Vagina (tissue), 2 donors: ENCODE data around the gene CYP4A22. TPM values are rescaled to one million over a fixed set of nuclear protein-coding genes. Genes with fewer than 3 reads are reported as not detected.
A peak's percentile ranks its signal among the peaks of the same experiment; 100 is the strongest.

ENCODE experiments used
- DNase-seq, 2 donors: peaks; one replicate each; pipeline ENCODE4 v3.0.0-alpha.2; 2017; ENCODE audit errors: extremely low spot score in 2 of 2
- H3K27ac ChIP-seq: fragments of 200-600 bp; sonication (generic); one replicate; pipeline ENCODE4 v1.5.1; 2019
- H3K27me3 ChIP-seq: fragments of 200-600 bp; sonication (generic); one replicate; pipeline ENCODE4 v1.5.1; 2019
- H3K36me3 ChIP-seq, 2 donors: fragments of 200-600 bp; sonication (generic); one replicate each; pipeline ENCODE4 v1.5.1; 2017 to 2019
- H3K4me1 ChIP-seq: fragments of 200-600 bp; sonication (generic); one replicate; pipeline ENCODE4 v1.5.1; 2019
- H3K4me3 ChIP-seq, 2 donors: fragments of 200-600 bp; sonication (generic); 1 replicate in 1 of 2; 2 replicates in 1 of 2; pipeline ENCODE4 v1.5.1; 2016 to 2019
- H3K9me3 ChIP-seq: fragments of 200-600 bp; sonication (generic); one replicate; pipeline ENCODE4 v1.5.1; 2019
- CTCF ChIP-seq, 3 experiments: fragments of 450-650 bp in 2 of 3; fragments of 200-600 bp in 1 of 3; sonication (generic) in 1 of 3; IDR thresholded peaks; one replicate each; pipeline ENCODE4 v1.5.1; 2017 to 2019; ENCODE audit warnings: antibody characterized with exemption in 3 of 3, mild to moderate bottlenecking in 2 of 3, moderate library complexity in 2 of 3
- POLR2A ChIP-seq, 2 donors: fragments of 450-650 bp; IDR thresholded peaks; one replicate each; pipeline ENCODE4 v1.6.1; 2017; ENCODE audit warnings: antibody characterized with exemption in 2 of 2, mild to moderate bottlenecking in 2 of 2, moderate library complexity in 2 of 2
- POLR2AphosphoS5 ChIP-seq, 2 donors: sonication (generic); formaldehyde crosslinking; IDR thresholded peaks; one replicate each; pipeline ENCODE4 v1.9.0; 2017; ENCODE audit warnings: antibody characterized with exemption in 2 of 2, mild to moderate bottlenecking in 2 of 2, low read depth in 1 of 2; ENCODE audit not compliant: insufficient read depth in 1 of 2
- intact Hi-C: fragments of 100-400 bp; cut with DNase I; formaldehyde crosslinking; loops from one replicate; pipeline ENCODE4 v1.15.1; 2023
- total RNA-seq: library from RNA; depleted of rRNA; stranded (reverse); fragments of >200 nt; gene quantifications from one replicate; pipeline ENCODE4 v1.2.3, GENCODE V29; 2016

Gene CYP4A22
- total RNA-seq, 1 donor from 2014 or later = not detected

- H3K27ac ChIP-seq = no peak overlapping the region
- TF ChIP-seq POLR2AphosphoS5 (IDR thresholded peaks at IDR 0.05; ENCODE audit: insufficient read depth in 1 of 2, low read depth in 1 of 2) = no peak
- H3K36me3 ChIP-seq = no peaks in the 10 kb centered on the region
- no peaks in the 10 kb centered on the region for H3K27me3 ChIP-seq
- H3K4me3 ChIP-seq = no peak overlapping the region
- H3K9me3 ChIP-seq = no peaks in the 10 kb centered on the region
- intact Hi-C loops = loop anchor here (10.0 kb wide), 2 partner anchors 237 to 537 kb away; no protein-coding TSS in a partner anchor
- DNase-seq = peak in 1 of 2 donors; percentile 78
- peaks cover 26% of the 10 kb centered on the region for H3K4me1 ChIP-seq
Measured at GRCh38 chr1:47187231-47187925, 50.1 kb downstream of the CYP4A22 start.

GRCh38 chr1:47187926-47188250, 50.6 kb downstream of the CYP4A22 start:
- Histone ChIP-seq H3K4me3 (no peak overlapping the region), H3K9me3 (no peaks in the 10 kb centered on the region), H3K4me1 (peaks cover 31% of the 10 kb centered on the region), H3K27ac (no peak overlapping the region), H3K36me3 (no peaks in the 10 kb centered on the region), H3K27me3 (no peaks in the 10 kb centered on the region)
- intact Hi-C loops = loop anchor here (10.0 kb wide), 2 partner anchors 237 to 537 kb away; no protein-coding TSS in a partner anchor
- TF ChIP-seq POLR2AphosphoS5 (IDR thresholded peaks at IDR 0.05; ENCODE audit: insufficient read depth in 1 of 2, low read depth in 1 of 2) = no peak
- TF ChIP-seq POLR2A (IDR thresholded peaks at IDR 0.05) = no peak
- TF ChIP-seq CTCF (IDR thresholded peaks at IDR 0.05) = no peak
- DNase-seq = no peak

- peak in 1 of 2 donors; percentile 78 for DNase-seq
- Histone ChIP-seq H3K36me3 (no peaks in the 10 kb centered on the region), H3K4me3 (peak overlapping the region in 1 of 2 donors; percentile 23), H3K27ac (peak overlapping the region; percentile 70), H3K9me3 (no peaks in the 10 kb centered on the region), H3K27me3 (no peaks in the 10 kb centered on the region), H3K4me1 (peaks cover 36% of the 10 kb centered on the region)
- no peak for TF ChIP-seq POLR2A (IDR thresholded peaks at IDR 0.05)
- no peak for TF ChIP-seq POLR2AphosphoS5 (IDR thresholded peaks at IDR 0.05; ENCODE audit: insufficient read depth in 1 of 2, low read depth in 1 of 2)
- TF ChIP-seq CTCF (IDR thresholded peaks at IDR 0.05) = no peak
- intact Hi-C loops = loop anchor here (10.0 kb wide), 2 partner anchors 236 to 536 kb away; no protein-coding TSS in a partner anchor
Measured at GRCh38 chr1:47188791-47189785, 51.8 kb downstream of the CYP4A22 start.

GRCh38 chr1:47189844-47190508, 52.7 kb downstream of the CYP4A22 start, which contains the start of gene PDZK1IP1:
Gene PDZK1IP1, minus strand, starts transcription at chr1:47190036. Its CDS starts 104 bp downstream, at chr1:47189932.
- Histone ChIP-seq H3K36me3 (no peaks in the 10 kb centered on the region), H3K27me3 (no peaks in the 10 kb centered on the region), H3K9me3 (no peaks in the 10 kb centered on the region), H3K4me3 (peak within 1 kb of the TSS in 1 of 2 donors; percentile 23), H3K27ac (peak within 1 kb of the TSS; percentile 70), H3K4me1 (peaks cover 36% of the 10 kb centered on the region)
- intact Hi-C loops = loop anchor here (10.0 kb wide), 2 partner anchors 235 to 535 kb away; no protein-coding TSS in a partner anchor
- TF ChIP-seq CTCF (IDR thresholded peaks at IDR 0.05) = no peak
- peak; percentile 68 to 72 for TF ChIP-seq POLR2AphosphoS5 (IDR thresholded peaks at IDR 0.05; ENCODE audit: insufficient read depth in 1 of 2, low read depth in 1 of 2)
- DNase-seq = no peak

- Histone ChIP-seq H3K27ac (no peak overlapping the region), H3K9me3 (no peaks in the 10 kb centered on the region), H3K27me3 (no peaks in the 10 kb centered on the region), H3K4me1 (peaks cover 36% of the 10 kb centered on the region), H3K36me3 (no peaks in the 10 kb centered on the region), H3K4me3 (no peak overlapping the region)
- no peak for TF ChIP-seq CTCF (IDR thresholded peaks at IDR 0.05)
- no peak for TF ChIP-seq POLR2A (IDR thresholded peaks at IDR 0.05)
- TF ChIP-seq POLR2AphosphoS5 (IDR thresholded peaks at IDR 0.05; ENCODE audit: insufficient read depth in 1 of 2, low read depth in 1 of 2) = no peak
- intact Hi-C loops = no loop called here
- no peak for DNase-seq
Measured at GRCh38 chr1:47190509-47190855, 53.2 kb downstream of the CYP4A22 start.
